Memory B cell (primary cell): ENCODE measurements around the gene IMMT.
"Not testable (repeated sequence)": the region's sequence is repeated elsewhere in the genome, so short reads cannot be mapped to it uniquely, and the experiment has no call there.

ENCODE experiments used
- ATAC-seq: fragments of 150-1000 bp; cut with Tn5 transposase; 2 replicates; pipeline ENCODE4 v1.10.0; 2021; ENCODE audit warnings: low read depth, mild to moderate bottlenecking, moderate library complexity
- DNase-seq, 2 donors: peaks; one replicate each; pipeline ENCODE4 v3.0.0; 2022; ENCODE audit warnings: low spot score in 2 of 2
- H3K27ac Mint-ChIP-seq: one replicate; pipeline ENCODE4 v1.8.0; 2022; ENCODE audit warnings: mild to moderate bottlenecking, moderate library complexity, mixed read lengths
- H3K27me3 Mint-ChIP-seq: one replicate; pipeline ENCODE4 v1.8.0; 2022; ENCODE audit warnings: mixed read lengths
- H3K36me3 Mint-ChIP-seq: one replicate; pipeline ENCODE4 v1.8.0; 2022; ENCODE audit warnings: mild to moderate bottlenecking, mixed read lengths
- H3K4me1 Mint-ChIP-seq: one replicate; pipeline ENCODE4 v1.8.0; 2022; ENCODE audit warnings: mixed read lengths
- H3K4me3 Mint-ChIP-seq: one replicate; pipeline ENCODE4 v1.8.0; 2022; ENCODE audit warnings: mild to moderate bottlenecking, moderate library complexity, mixed read lengths
- H3K9me3 Mint-ChIP-seq: one replicate; pipeline ENCODE4 v1.8.0; 2022; ENCODE audit warnings: mixed read lengths

The IMMT gene

DNA sequence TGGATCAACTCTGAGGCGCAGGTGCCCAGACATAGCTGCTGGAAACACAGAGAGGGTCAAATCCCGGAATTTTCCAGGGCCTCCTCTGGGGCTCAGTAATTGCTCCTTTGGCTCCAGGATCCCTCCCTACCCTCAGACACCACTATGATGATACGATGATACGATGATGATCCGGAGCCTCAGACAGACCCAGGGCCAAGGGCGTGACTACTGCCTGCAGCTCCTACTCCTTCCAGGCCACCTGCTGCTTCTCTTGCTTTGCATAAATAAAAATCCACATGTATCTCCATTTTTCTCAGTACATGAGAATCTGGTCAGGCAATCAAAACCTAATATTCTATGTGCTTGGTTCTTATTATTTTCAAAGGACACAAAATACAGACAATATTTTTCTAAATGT, 37.6 kb upstream of the IMMT start:
- Mint-ChIP-seq H3K27me3 (peaks cover 3% of the 10 kb centered on the region), H3K27ac (no peak overlapping the region), H3K9me3 (peaks cover 2% of the 10 kb centered on the region), H3K4me3 (no peak overlapping the region), H3K4me1 (peaks cover 15% of the 10 kb centered on the region), H3K36me3 (no peaks in the 10 kb centered on the region)
- DNase-seq, result no peak
- ATAC-seq, result no peak

DNA sequence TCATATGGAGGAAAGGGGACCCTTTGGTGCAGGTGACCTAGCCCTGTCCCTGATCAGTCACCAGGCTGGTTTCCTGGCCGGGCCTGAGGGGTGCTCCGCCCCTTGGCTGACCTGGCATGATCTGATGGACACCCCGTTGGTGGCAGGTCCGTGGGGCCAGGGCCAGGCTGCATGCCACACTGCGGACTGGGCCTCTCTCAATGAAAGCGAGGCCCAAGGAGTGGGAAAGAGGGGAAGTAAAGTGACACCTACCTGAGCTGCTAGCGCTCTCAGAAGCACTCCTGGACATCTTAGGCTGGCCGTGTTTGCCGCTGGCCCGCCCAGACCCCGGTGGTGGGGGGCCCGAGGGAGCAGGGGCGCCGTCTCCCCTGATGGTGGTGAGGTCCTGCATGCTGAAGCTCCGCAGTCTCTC, 37.1 kb upstream of the IMMT start:
- Mint-ChIP-seq H3K36me3 (no peaks in the 10 kb centered on the region), H3K9me3 (peaks cover 2% of the 10 kb centered on the region), H3K4me3 (no peak overlapping the region), H3K27ac (no peak overlapping the region), H3K27me3 (peaks cover 3% of the 10 kb centered on the region), H3K4me1 (peaks cover 14% of the 10 kb centered on the region)
- DNase-seq (no peak), ATAC-seq (no peak)

DNA sequence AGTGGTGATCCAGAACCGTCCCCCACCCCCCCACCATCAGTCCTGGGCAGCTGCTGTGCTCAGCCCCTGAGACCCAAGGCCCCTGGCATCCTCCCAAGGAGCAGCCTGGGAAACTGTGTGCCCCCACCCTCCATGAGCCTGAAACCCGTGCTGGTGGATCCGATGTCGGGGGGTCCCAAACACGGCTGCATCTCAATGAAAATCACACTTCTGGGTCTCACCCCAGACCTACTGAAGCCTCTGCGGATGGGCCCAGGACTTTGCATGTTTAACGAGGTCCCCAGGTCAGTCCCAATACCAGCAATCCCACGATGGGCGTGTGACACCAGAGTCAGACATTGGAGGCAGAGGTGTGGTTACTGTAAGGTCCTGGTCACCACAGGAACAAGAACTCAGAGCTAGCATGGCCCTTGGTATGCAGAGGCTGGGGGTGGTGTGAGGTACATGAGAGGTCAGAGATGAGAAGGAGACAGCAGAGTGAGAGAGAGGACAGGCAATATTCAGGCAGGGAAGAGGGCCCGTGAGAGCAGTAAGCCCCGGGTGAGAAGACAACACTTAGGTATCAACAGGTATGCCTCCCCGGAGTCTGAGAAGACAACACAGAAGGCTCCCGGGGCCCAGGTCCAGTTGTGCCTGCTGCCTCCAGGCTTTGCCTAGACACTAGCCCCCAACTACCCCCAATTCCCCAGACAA, 36.6 kb upstream of the IMMT start:
- no peaks in the 10 kb centered on the region for H3K36me3 Mint-ChIP-seq
- no peak overlapping the region for H3K27ac Mint-ChIP-seq
- H3K4me3 Mint-ChIP-seq, result no peak overlapping the region
- no peak for DNase-seq
- H3K4me1 Mint-ChIP-seq, result peaks cover 11% of the 10 kb centered on the region
- peaks cover 2% of the 10 kb centered on the region for H3K9me3 Mint-ChIP-seq
- ATAC-seq, result no peak
- H3K27me3 Mint-ChIP-seq, result peaks cover 3% of the 10 kb centered on the region

DNA sequence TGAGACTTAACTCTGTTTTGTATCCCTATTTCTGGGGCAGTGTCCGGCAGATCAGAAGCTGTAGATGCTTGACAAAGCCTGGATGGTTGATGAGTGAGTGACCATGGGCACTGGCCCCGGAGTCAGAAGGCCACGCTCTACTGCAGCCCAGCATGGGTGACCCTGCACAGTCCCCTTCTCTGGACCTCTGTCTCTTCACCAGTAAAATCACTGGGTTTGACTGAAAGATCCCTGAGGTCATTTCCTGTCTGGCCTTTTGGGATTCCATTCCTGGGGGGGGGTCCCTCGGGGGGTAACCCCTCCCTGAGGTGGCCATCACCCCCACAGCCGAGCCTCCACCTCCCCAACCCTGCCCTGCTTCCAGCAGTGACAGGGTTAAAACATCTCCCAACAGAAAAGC, 35.7 kb upstream of the IMMT start:
- no peak for ATAC-seq
- Mint-ChIP-seq H3K4me1 (peaks cover 12% of the 10 kb centered on the region), H3K4me3 (no peak overlapping the region), H3K27ac (no peak overlapping the region), H3K36me3 (no peaks in the 10 kb centered on the region), H3K27me3 (peaks cover 1% of the 10 kb centered on the region), H3K9me3 (no peaks in the 10 kb centered on the region)
- DNase-seq, result no peak

DNA sequence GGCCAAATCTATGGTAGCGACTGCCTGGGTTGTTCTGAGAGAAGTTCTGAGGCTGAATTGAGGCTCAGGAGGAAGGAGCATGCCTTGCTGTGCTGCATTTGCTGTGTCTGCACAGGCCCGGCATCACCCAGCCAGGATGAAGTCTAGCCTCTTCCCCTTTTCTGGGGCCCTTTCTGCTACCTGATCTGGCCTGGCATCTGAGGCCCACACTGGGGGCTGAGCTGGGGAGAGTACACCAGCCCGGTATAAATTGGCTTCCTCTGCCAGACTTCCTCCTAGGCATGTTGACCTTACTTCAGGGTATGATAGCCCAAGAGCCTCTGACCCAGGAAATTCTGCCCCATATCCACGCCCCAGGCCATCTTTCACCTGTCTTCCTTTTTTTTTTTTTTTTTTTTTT, 34.0 kb upstream of the IMMT start:
- DNase-seq (peak in 1 of 2 donors; percentile 39), ATAC-seq (peak; percentile 90)
- Mint-ChIP-seq H3K27ac (no peak overlapping the region), H3K4me3 (no peak overlapping the region), H3K27me3 (peaks cover 1% of the 10 kb centered on the region), H3K9me3 (no peaks in the 10 kb centered on the region), H3K4me1 (peaks cover 19% of the 10 kb centered on the region), H3K36me3 (no peaks in the 10 kb centered on the region)

DNA sequence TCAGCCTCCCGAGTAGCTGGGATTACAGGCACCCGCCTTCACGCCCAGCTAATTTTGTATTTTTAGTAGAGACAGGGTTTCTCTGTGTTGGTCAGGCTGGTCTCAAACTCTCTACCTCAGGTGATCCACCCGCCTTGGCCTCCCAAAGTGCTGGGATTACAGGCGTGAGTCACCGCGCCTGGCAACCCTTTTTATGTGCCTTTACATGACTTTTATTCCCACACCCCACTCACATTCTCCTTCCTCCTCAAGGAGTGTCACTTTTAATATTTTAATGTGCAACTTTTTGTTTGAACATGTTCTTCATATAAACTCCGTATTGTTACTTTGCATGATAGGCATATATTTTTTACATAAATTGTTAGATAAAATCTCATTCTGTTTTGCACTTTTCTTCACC, 33.3 kb upstream of the IMMT start:
- DNase-seq, ATAC-seq, H3K36me3 Mint-ChIP-seq, H3K9me3 Mint-ChIP-seq, H3K27ac Mint-ChIP-seq, H3K27me3 Mint-ChIP-seq, H3K4me3 Mint-ChIP-seq: not testable (repeated sequence)
- peaks cover 19% of the 10 kb centered on the region for H3K4me1 Mint-ChIP-seq

DNA sequence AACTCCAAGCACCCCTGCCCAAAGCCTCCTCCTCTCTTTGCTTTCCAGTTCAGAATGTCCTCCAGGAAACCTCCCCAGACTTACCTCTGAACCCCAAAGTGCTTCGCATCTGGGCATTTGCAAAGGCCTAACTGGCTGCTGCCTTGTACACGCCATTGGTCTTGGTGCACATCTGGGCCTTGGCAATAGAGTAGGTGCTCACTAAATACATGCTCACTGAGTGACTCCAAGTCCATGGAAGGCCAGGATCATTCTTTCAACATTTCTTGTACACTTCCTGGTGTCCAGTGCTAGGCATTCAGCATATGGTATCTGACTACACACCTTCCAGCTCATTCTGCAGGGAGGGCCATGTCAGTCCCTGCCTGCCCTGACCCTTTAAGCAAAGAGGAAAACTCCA, 32.4 kb upstream of the IMMT start:
- no peak for DNase-seq
- Mint-ChIP-seq H3K27ac (no peak overlapping the region), H3K9me3 (no peaks in the 10 kb centered on the region), H3K4me3 (no peak overlapping the region), H3K36me3 (no peaks in the 10 kb centered on the region), H3K4me1 (peaks cover 19% of the 10 kb centered on the region), H3K27me3 (peaks cover 1% of the 10 kb centered on the region)
- no peak for ATAC-seq

DNA sequence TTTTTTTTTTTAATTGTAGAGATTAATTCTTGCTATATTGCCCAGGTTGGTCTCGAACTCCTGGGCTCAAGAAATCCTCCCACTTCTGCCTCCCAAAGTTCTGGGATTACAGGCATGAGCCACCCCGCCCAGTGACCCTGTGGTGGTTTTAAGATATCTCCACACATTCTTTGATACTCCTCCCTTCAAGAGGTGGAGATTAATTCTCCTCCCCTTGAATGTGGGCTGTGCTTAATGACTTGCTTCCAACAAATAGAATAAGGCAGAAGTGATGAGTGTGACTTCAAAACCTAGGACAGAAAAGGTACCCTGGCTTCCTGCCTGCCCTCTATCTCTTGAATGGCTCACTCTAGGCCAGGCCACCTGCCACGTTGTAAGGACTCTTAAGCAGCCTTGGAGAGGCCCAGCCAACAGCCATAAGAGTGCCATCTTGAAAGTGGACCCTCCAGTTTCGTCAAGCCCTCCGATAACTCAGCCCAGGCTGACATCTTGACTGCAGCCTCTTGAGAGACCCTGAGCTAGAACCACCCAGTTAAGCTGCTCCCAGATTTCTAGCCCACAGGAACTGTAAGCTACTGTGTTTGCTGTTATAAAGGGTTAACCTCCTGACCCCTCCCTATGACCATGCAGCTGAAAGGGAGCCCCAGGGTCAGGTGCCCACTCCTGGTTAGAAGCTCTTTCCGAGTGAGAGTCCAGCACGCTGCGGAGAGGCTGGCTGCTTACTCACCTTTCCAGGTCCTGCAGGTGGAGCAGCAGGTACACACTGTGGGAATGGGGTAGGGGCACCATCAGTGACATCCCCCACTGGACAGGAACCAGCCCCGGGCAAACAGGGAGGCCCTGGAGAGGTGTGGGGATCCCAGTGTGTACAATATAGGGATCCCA, 31.6 kb upstream of the IMMT start:
- Mint-ChIP-seq H3K27me3 (peaks cover under 1% of the 10 kb centered on the region), H3K27ac (no peak overlapping the region), H3K4me1 (peaks cover 19% of the 10 kb centered on the region), H3K36me3 (no peaks in the 10 kb centered on the region), H3K9me3 (no peaks in the 10 kb centered on the region), H3K4me3 (peak overlapping the region; percentile 32)
- DNase-seq (no peak), ATAC-seq (no peak)

DNA sequence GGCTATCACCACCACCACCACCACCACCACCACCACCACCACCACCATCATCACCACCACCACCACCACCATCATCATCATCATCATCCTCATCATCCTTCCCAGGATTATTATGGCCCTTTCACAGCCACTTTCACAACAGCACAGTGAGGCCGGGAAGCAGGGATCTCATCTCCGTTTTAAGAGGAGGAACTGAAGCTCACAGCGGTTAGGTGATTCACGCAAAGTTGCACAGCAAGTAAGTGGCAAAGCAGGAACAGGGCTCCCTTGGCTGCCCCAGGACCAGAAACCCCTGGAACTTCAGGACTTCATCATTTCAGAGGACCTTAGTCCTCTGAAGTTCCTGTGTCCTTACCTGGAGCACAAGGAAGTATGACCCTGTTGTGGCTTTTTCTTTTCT, 30.8 kb upstream of the IMMT start:
- no peak overlapping the region for H3K4me3 Mint-ChIP-seq
- peaks cover 22% of the 10 kb centered on the region for H3K4me1 Mint-ChIP-seq
- no peak for DNase-seq

DNA sequence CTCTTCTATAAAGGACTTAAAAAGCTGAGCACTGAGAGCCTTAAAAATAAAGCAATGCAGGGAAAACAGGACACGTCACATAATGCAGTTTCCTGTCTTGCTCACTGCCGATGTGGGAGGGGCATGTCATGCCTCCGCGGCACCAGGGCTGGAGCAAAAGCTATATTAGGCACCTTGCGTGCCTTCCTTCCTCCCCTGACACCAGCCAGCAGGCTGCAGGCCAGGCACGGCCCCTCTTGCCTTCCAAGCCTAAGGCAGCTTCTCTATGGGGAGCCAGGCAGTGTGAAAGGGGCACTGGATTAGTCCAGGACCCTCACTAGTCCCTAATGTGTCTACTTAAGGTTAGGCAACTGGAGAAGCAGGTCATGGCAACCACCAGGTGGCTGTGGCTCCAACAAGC, 30.3 kb upstream of the IMMT start:
- Mint-ChIP-seq H3K4me1 (peaks cover 24% of the 10 kb centered on the region), H3K9me3 (no peaks in the 10 kb centered on the region), H3K27me3 (no peaks in the 10 kb centered on the region), H3K27ac (peak overlapping the region; percentile 47), H3K4me3 (peak overlapping the region; percentile 55), H3K36me3 (no peaks in the 10 kb centered on the region)
- peak in 1 of 2 donors; percentile 34 for DNase-seq
- peak; percentile 56 for ATAC-seq

More for the DNA sequence above, 30.8 kb upstream of the IMMT start:
- Mint-ChIP-seq H3K9me3 (no peaks in the 10 kb centered on the region), H3K36me3 (no peaks in the 10 kb centered on the region), H3K27ac (peak overlapping the region; percentile 47), H3K27me3 (no peaks in the 10 kb centered on the region)
- peak; percentile 31 for ATAC-seq

DNA sequence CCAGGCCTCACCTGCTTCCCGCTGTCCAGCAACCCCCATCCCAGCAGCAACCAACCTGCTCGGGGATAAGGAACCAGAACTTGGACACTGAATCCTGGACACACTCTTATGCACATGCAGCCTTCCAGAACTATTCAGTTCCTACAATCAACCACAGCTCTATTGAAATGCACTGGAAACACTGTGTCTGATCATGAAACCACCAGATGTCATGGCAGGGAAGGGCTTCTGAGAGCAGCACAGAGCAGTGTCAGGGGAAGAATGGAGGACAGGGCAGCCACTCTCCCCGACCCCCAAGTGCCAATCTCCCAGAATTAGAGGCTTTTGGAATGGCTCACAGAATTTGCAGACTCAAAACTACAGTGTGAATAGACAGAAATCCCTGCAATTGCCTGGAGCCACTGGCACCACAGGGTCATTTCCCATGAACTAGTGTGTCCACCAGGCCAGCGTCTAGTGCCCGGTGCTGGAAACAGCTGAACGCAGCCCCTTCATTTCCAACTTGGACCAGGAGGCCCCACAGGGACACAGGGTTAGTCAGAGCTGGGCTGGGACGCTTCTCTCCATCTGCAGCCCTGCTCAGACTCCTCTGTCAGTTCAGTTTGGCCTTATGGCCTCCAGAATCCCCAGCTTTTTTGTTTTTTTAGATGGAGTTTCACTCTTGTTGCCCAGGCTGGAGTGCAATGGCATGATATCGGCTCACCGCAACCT, 29.5 kb upstream of the IMMT start:
- ATAC-seq (no peak), DNase-seq (no peak)
- Mint-ChIP-seq H3K4me3 (no peak overlapping the region), H3K4me1 (peaks cover 24% of the 10 kb centered on the region), H3K9me3 (no peaks in the 10 kb centered on the region), H3K27ac (no peak overlapping the region), H3K36me3 (no peaks in the 10 kb centered on the region), H3K27me3 (no peaks in the 10 kb centered on the region)

DNA sequence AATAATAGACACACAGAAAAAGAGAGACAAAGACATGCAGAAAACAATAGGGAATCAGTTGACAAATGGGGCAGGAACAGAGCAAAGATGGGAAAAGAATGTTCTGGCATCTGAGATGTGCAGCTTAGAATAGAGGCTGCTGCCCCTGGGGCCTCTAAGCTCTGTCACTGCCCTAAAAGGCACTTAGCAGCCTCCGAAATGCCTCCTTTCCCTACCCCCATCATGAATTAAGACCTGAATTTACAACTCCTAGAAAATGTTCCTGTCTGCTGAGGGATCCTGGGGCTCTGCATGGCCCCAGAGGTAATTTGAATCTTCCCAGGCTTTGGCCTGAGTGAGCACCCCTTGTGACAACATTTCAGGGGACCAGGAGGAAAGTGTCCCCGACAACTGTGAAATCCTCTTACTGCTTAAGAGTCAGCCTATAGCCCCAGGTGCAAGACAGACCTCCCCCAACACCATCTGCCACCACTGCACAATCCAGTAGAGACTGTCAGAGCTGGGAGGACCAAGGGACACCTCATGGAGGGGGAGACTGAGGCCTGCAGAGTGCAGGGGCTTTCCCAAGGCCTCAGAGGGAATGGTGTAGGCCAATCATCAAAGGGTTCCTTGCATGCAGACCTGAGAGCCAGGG, 28.8 kb upstream of the IMMT start:
- Mint-ChIP-seq H3K4me1 (peaks cover 19% of the 10 kb centered on the region), H3K4me3 (no peak overlapping the region), H3K9me3 (no peaks in the 10 kb centered on the region)

DNA sequence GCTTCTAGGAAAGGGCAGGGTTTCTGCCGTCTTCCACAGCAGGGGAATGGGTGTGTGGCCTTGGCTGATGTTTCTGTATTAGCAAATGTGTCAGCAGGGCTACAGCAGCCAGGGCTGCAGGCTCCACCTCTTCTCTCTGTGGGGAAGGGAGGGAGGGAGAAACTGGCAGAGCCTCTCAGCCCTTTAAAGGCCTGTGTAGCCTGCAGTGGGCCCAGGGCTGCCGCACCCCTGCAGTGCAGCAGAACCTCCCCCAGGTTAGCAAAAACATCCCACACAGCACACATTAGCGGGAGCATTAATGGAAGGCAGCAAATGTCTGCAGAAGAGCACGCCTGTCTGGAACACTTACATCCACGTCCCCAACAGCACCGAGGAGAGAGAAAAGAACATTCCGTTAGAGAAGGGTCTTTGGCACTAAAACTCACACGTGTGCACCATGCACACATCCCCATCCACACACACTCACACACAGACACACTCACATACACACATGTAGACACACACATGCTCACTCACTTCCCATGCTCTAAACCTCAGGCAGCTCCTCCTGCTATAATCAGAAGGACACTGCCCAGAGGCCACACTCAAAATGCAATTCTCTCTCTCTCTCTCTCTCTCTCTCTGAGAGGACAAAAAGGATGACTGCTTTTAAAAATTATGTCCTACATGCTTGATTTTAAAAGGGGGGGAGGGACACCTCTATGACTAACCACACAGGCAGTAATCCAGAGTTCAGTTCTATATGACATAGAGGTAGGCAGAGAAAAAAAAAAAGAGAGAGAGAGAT, 28.1 kb upstream of the IMMT start:
- ATAC-seq (no peak), DNase-seq (no peak)
- no peaks in the 10 kb centered on the region for H3K9me3 Mint-ChIP-seq
- no peaks in the 10 kb centered on the region for H3K27me3 Mint-ChIP-seq
- no peaks in the 10 kb centered on the region for H3K36me3 Mint-ChIP-seq
- H3K4me1 Mint-ChIP-seq, result peaks cover 16% of the 10 kb centered on the region
- H3K4me3 Mint-ChIP-seq, result no peak overlapping the region
- H3K27ac Mint-ChIP-seq, result no peak overlapping the region

More for the DNA sequence above, 28.8 kb upstream of the IMMT start:
- no peaks in the 10 kb centered on the region for H3K27me3 Mint-ChIP-seq
- no peak overlapping the region for H3K27ac Mint-ChIP-seq
- no peaks in the 10 kb centered on the region for H3K36me3 Mint-ChIP-seq
- DNase-seq (no peak), ATAC-seq (no peak)
